Small intestine (tissue), 7 donors: ENCODE results near the gene SDS. TPM values are rescaled to one million over a fixed set of nuclear protein-coding genes. Genes with fewer than 3 reads are reported as not detected.

ENCODE experiments used
- DNase-seq, 2 donors: peaks; one replicate each; pipeline versions ENCODE4 v3.0.0 to v3.0.0-alpha.2; 2013
- FAIRE-seq: peaks from 2 replicates; lab custom pipeline; 2012; peaks lifted over from hg19 to GRCh38; lab: Jason Lieb, UNC
- H3K27ac ChIP-seq, 3 donors: one replicate each; pipeline ENCODE4 v1.5.1; 2013; ENCODE audit warnings: low read length in 2 of 3, mild to moderate bottlenecking in 2 of 3, control low read depth in 1 of 3, inconsistent platforms in 1 of 3, low read depth in 1 of 3, moderate library complexity in 1 of 3
- H3K27me3 ChIP-seq, 3 donors: one replicate each; pipeline ENCODE4 v1.6.1; 2013; ENCODE audit warnings: low read length in 3 of 3, inconsistent platforms in 1 of 3; ENCODE audit not compliant: control insufficient read depth in 3 of 3, insufficient read depth in 3 of 3
- H3K36me3 ChIP-seq, 3 donors: one replicate each; pipeline ENCODE4 v1.6.1; 2013; ENCODE audit warnings: low read length in 3 of 3, inconsistent platforms in 1 of 3, low read depth in 1 of 3, mild to moderate bottlenecking in 1 of 3, moderate library complexity in 1 of 3; ENCODE audit not compliant: control insufficient read depth in 3 of 3, insufficient read depth in 2 of 3
- H3K4me1 ChIP-seq, 3 donors: one replicate each; pipeline ENCODE4 v1.6.1; 2013; ENCODE audit warnings: low read length in 2 of 3, inconsistent platforms in 1 of 3, low read depth in 1 of 3, mild to moderate bottlenecking in 1 of 3, moderate library complexity in 1 of 3; ENCODE audit not compliant: control insufficient read depth in 3 of 3, insufficient read depth in 2 of 3
- H3K4me3 ChIP-seq, 3 donors: one replicate each; pipeline ENCODE4 v1.5.1; 2013; ENCODE audit warnings: low read length in 3 of 3, control low read depth in 1 of 3, inconsistent platforms in 1 of 3, low read depth in 1 of 3, mild to moderate bottlenecking in 1 of 3, moderate library complexity in 1 of 3
- H3K9me3 ChIP-seq, 2 donors: one replicate each; pipeline ENCODE4 v1.6.1; 2013; ENCODE audit warnings: low read depth in 1 of 2, low read length in 1 of 2; ENCODE audit not compliant: control insufficient read depth in 2 of 2, insufficient read depth in 1 of 2
- WGBS, 3 donors: extraction: QIAGEN DNeasy Blood & Tissue Kit; methylation state at CpG; one replicate each; pipeline ENCODE4 v1.1.7; 2013; 5-methylcytosine and 5-hydroxymethylcytosine counted together
- polyA plus RNA-seq, 4 donors: library from polyadenylated mRNA; stranded (reverse) in 3 of 4; unstranded in 1 of 4; fragments of 200-250 nt in 3 of 4; fragments of 120-200 nt in 1 of 4; gene quantifications; one replicate each; pipeline versions ENCODE4 v1.2.1 to v1.2.3, GENCODE V29; 2013
- donor health status: healthy with polysubstance abuse.
- donor health status: control.
- donor health status: control.
- donor health status: Bipolar disorder and iron deficiency.
- donor health status: healthy.

SDS gene
- polyA plus RNA-seq, 4 donors, result 0.46 to 3.8 (median 1.3) TPM; not detected in 1

DNA sequence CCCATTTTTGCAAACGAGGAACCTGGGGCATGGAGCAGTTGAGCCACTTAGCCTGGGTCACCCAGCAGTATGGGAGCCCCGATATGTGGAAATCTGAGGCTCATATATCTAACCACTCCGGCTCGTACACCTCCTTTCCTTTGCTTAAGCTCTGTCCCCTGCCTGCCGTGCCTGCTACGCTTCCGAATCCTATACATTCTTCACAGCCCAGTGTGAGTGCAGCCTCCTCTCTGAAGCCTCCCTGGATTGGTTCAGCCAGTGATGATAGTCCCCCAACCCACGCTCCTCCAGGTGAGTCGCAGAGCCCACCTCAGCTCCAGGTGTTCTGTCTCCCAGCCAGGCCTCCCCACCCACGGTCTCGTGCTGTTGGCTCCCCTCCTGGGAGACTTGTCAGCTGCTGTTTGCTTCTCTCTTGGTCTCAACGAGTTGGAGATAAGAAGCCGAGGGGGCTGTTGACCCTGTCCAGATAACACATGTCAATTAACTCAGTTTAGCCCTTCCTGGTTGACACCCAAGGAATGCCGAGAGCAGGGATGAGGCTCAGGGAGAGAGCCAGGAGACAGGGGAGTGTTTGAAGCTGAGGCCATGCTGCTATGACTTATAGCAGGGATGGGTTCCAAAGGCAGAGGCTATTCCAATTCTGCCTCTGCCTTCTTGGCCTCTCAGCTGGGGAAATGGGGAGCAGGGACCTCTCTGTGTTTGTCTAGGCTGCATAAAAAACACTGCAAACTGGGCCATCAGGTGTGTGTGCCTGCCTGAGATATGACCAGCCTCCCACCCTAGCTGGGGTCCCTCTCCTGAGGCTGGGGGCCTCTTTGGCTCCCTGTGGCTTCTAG lies 37.5 kb upstream of the SDS start:
- peaks cover 0 to 4% (median 2%) of the 10 kb centered on the region in 3 donors for H3K27me3 ChIP-seq
- FAIRE-seq, result no peak
- 41 to 43% (median 41%) methylated on average over 14 of the region's 14 CpGs for WGBS, 3 donors

DNA sequence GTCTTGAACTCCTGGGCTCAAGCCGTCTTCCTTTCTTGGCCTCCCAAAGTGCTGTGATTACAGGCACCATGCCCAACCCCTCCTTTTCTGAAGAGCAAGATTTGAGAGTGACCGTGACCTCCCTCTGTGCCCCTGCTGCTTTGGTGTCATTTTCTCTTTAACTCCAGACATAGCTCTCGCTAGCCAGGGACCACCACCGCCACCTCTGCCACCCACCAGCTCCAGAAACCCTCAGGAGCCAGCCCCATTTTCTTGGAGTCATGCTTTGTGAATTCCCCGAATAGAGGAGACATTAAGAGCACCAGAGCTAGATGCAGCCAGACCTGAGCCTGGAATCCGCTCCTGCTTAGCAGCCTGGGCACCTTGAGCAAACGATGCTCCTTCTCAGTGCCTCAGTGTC lies 36.6 kb upstream of the SDS start:
- DNase-seq (no peak), FAIRE-seq (no peak)
- Histone ChIP-seq H3K4me1 (no peaks in the 10 kb centered on the region), H3K4me3 (no peak overlapping the region), H3K9me3 (no peaks in the 10 kb centered on the region), H3K36me3 (no peaks in the 10 kb centered on the region), H3K27me3 (peaks cover 0 to 4% (median 2%) of the 10 kb centered on the region in 3 donors), H3K27ac (no peak overlapping the region)
- WGBS, 3 donors, result 74 to 80% (median 78%) methylated on average over 7 of the region's 7 CpGs

More for the DNA sequence above, 37.5 kb upstream of the SDS start:
- H3K4me3 ChIP-seq, result no peak overlapping the region
- no peaks in the 10 kb centered on the region for H3K9me3 ChIP-seq
- no peaks in the 10 kb centered on the region for H3K4me1 ChIP-seq
- no peaks in the 10 kb centered on the region for H3K36me3 ChIP-seq
- H3K27ac ChIP-seq, result no peak overlapping the region
- no peak for DNase-seq

DNA sequence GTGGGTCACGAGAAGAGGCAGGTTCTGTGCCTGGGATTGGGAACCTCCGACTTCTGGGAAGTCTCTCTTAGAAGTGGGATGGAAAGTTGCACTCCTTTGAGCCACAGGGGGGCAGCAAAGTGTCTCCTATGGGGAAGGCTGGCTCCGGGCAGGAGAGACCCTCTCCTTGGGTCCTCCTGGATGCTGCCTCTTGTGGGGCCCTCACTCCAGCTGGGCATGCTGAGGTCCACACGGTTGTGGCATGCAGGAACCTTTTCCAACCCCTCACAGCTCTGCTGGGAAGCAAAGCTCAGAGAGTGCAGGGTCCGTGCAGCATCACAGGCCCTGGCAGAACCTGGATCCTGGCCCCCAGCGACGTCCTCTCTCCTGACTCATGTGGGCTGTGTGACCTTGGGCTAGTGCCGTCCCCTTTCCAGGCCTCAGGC lies 35.9 kb upstream of the SDS start:
- DNase-seq, result peak in 1 of 2 donors; percentile 22
- H3K4me1 ChIP-seq, result no peaks in the 10 kb centered on the region
- H3K4me3 ChIP-seq, result no peak overlapping the region
- no peaks in the 10 kb centered on the region for H3K9me3 ChIP-seq
- peaks cover 0 to 4% (median 0%) of the 10 kb centered on the region in 3 donors for H3K27me3 ChIP-seq
- no peak overlapping the region for H3K27ac ChIP-seq
- FAIRE-seq, result no peak
- H3K36me3 ChIP-seq, result no peaks in the 10 kb centered on the region
- WGBS, 3 donors, result 24 to 31% (median 28%) methylated on average over 8 of the region's 8 CpGs

DNA sequence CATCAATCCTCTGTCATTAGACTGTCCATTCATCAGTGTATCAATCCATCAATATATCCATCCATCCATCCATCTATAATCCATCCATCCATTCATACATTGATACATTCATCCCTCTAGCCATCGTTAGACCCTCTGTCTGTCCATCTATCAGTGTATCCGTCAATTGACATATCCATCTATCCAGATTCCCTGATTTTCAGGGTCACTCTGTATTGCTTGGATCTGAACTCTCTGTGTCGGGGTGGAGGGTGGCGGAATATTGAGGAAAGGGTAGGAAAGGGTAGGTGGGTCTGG lies 35.6 kb upstream of the SDS start:
- no peaks in the 10 kb centered on the region for H3K36me3 ChIP-seq
- 35 to 46% (median 44%) methylated on average over 4 of the region's 4 CpGs for WGBS, 3 donors
- DNase-seq (no peak), FAIRE-seq (no peak)
- H3K27ac ChIP-seq, result no peak overlapping the region
- peaks cover 0 to 4% (median 0%) of the 10 kb centered on the region in 3 donors for H3K27me3 ChIP-seq
- H3K9me3 ChIP-seq, result no peaks in the 10 kb centered on the region
- H3K4me3 ChIP-seq, result no peak overlapping the region
- no peaks in the 10 kb centered on the region for H3K4me1 ChIP-seq

DNA sequence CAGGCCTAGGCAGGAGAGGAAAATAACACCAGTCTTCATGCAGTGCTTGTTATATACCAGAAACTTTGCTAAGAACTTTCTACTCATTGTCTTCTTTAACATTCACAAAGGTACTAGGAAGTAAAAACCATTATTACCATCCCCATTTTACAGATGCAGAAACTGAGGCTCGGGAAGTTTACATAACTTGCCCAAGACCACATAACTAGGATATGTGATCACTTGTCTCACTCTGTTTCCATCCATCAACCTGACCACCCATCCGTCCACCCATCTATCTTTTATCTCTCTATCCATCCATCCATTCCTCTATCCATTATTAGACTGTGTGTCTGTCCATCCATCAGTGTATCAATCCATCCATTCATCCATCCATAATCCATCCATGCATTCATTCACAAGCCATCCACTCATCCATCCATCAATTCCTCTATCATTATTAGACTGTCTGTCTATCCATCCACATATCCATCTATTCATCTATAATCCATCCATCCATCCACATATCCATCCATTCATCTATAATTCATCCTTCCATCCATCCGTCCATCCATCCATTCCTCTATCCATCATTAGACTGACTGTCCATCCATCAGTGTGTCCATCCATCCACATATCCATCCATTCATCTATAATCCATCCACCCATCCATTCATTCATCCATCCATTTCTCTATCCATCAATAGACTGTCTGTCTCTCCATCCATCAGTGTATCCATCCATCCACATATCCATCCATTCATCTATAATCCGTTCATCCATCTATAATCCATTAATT lies 35.0 kb upstream of the SDS start:
- Histone ChIP-seq H3K36me3 (peaks cover 0 to 2% (median 0%) of the 10 kb centered on the region in 3 donors), H3K27me3 (peaks cover 0 to 4% (median 0%) of the 10 kb centered on the region in 3 donors), H3K9me3 (no peaks in the 10 kb centered on the region), H3K4me3 (no peak overlapping the region), H3K4me1 (no peaks in the 10 kb centered on the region), H3K27ac (no peak overlapping the region)
- no peak for DNase-seq
- no peak for FAIRE-seq
- 78 to 84% (median 80%) methylated on average over 4 of the region's 4 CpGs for WGBS, 3 donors

DNA sequence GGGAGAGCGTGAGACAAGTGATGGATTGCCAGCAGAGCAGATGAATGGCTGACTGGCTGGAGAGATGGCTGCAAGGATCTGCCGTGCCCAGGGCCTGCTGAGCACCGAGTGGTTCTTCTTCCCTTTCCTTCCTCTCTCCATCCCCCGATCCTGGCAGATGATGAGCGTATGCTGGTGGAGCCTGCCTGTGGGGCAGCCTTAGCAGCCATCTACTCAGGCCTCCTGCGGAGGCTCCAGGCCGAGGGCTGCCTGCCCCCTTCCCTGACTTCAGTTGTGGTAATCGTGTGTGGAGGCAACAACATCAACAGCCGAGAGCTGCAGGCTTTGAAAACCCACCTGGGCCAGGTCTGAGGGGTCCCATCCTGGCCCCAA lies 34.0 kb upstream of the SDS start:
- Histone ChIP-seq H3K36me3 (peaks cover 0 to 2% (median 0%) of the 10 kb centered on the region in 3 donors), H3K9me3 (no peaks in the 10 kb centered on the region), H3K27ac (no peak overlapping the region), H3K4me1 (no peaks in the 10 kb centered on the region), H3K4me3 (no peak overlapping the region), H3K27me3 (peaks cover 0 to 4% (median 0%) of the 10 kb centered on the region in 3 donors)
- WGBS, 3 donors, result 69 to 83% (median 81%) methylated on average over 9 of the region's 9 CpGs
- FAIRE-seq (no peak), DNase-seq (no peak)

DNA sequence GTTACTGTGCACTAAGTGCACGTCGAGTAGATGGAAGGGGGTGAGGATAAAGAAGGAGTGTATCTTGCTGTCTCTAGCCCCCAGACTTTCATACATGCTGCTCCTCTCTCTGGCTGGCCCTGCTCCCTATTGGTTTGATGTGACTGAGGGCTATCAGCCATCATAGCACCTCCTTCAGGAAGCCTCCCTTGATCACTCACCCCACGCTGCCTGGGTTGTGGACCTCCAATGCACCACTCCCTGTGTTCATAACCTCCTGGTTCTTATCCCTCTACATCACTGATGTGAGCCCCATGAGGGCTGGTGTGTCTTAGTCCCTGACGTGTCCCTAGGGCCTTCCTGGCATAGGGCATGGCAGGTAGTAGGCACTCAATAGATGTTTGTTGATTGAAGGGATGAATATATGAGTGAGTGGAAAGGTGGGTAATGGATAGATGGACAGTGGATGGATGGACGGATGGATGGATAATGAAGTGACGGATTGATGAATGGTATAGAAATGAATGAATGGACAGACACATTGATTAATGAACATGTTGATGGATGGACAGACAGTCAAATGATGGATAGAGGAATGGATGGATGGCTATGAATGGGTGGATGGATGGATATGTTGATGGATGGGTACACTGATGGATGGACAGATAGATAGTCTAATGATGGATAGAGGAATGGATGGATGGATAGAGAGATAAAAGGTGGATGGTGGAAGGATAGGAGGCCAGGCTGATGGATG lies 33.5 kb upstream of the SDS start:
- no peaks in the 10 kb centered on the region for H3K4me1 ChIP-seq
- no peaks in the 10 kb centered on the region for H3K9me3 ChIP-seq
- H3K4me3 ChIP-seq, result no peak overlapping the region
- FAIRE-seq, result no peak
- peaks cover 0 to 2% (median 0%) of the 10 kb centered on the region in 3 donors for H3K36me3 ChIP-seq
- 85 to 94% (median 88%) methylated on average over 6 of the region's 6 CpGs for WGBS, 3 donors
- H3K27me3 ChIP-seq, result peaks cover 0 to 4% (median 0%) of the 10 kb centered on the region in 3 donors
- H3K27ac ChIP-seq, result no peak overlapping the region
- DNase-seq, result no peak

DNA sequence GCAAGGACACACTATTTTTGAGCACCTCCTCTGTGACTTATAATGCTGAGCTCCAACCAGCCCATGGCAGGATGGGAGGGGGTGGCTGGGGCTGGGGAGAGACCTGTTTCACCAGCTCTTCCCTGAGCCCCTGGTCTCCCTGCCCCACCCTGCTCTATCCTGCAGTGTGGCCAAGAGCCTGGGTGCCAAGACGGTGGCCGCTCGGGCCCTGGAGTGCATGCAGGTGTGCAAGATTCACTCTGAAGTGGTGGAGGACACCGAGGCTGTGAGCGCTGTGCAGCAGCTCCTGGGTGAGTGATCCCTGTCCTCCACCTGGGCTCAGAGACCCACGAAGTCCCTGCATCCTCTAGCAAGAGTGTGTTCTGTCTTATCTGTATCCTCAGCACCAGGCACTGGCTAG lies 32.9 kb upstream of the SDS start:
- H3K27me3 ChIP-seq, result peaks cover 0 to 4% (median 0%) of the 10 kb centered on the region in 3 donors
- peaks cover 0 to 2% (median 0%) of the 10 kb centered on the region in 3 donors for H3K36me3 ChIP-seq
- no peak overlapping the region for H3K4me3 ChIP-seq
- no peak for FAIRE-seq
- H3K9me3 ChIP-seq, result no peaks in the 10 kb centered on the region
- DNase-seq, result no peak
- WGBS, 3 donors, result 78 to 86% (median 79%) methylated on average over 6 of the region's 6 CpGs
- H3K4me1 ChIP-seq, result no peaks in the 10 kb centered on the region
- no peak overlapping the region for H3K27ac ChIP-seq
